HepG2 (cell line): Measurements from ENCODE around the gene RDH13. TPM values are rescaled to one million over a fixed set of nuclear protein-coding genes. Genes with fewer than 3 reads are reported as not detected.

Experiments used
- DR1 ChIP-seq: sonication (generic); formaldehyde crosslinking; IDR thresholded peaks from 2 replicates; pipeline ENCODE4 v1.8.0; 2021; ENCODE audit warnings: mild to moderate bottlenecking, missing genetic modification reagents, inconsistent platforms
- GZF1 ChIP-seq: sonication (generic); formaldehyde crosslinking; IDR thresholded peaks from 2 replicates; pipeline ENCODE4 v1.5.1; 2020; ENCODE audit warnings: mild to moderate bottlenecking, missing genetic modification reagents
- MED1 ChIP-seq: sonication (generic); formaldehyde crosslinking; IDR thresholded peaks from 2 replicates; pipeline ENCODE4 v1.4.0; 2020; ENCODE audit warnings: missing genetic modification reagents
- PHB2 ChIP-seq: fragments of 450-650 bp; IDR thresholded peaks from 2 replicates; pipeline ENCODE4 v1.6.1; 2018; ENCODE audit not compliant: partially characterized antibody
- TCF7L2 ChIP-seq: IDR thresholded peaks from 2 replicates; pipeline ENCODE4 v1.6.1; 2011; ENCODE audit warnings: mild to moderate bottlenecking, low read depth, low read length, moderate library complexity
- YY1 ChIP-seq: IDR thresholded peaks from 2 replicates; pipeline ENCODE4 v1.6.1; 2011; ENCODE audit warnings: low read length, low read depth, moderate library complexity, mild to moderate bottlenecking; ENCODE audit not compliant: insufficient read depth, insufficient replicate concordance
- ZNF296 ChIP-seq: sonication (generic); formaldehyde crosslinking; conservative IDR thresholded peaks from 2 replicates; pipeline ENCODE4 v1.5.0; 2020; ENCODE audit warnings: mild to moderate bottlenecking, missing genetic modification reagents
- ZNF326 ChIP-seq: sonication (generic); formaldehyde crosslinking; IDR thresholded peaks from 2 replicates; pipeline ENCODE4 v1.4.0; 2020; ENCODE audit warnings: missing genetic modification reagents, borderline replicate concordance
- ZNF776 ChIP-seq: sonication (generic); formaldehyde crosslinking; IDR thresholded peaks from 2 replicates; pipeline ENCODE4 v1.4.0; 2020; ENCODE audit warnings: mild to moderate bottlenecking, missing genetic modification reagents
- ZNF777 ChIP-seq: sonication (generic); formaldehyde crosslinking; IDR thresholded peaks from 2 replicates; pipeline ENCODE4 v1.4.0; 2020; ENCODE audit warnings: missing genetic modification reagents
- ZSCAN22 ChIP-seq: sonication (generic); formaldehyde crosslinking; IDR thresholded peaks from 2 replicates; pipeline ENCODE4 v1.4.0; 2020; ENCODE audit warnings: mild to moderate bottlenecking, missing genetic modification reagents
- polyA plus RNA-seq, 8 experiments: library from polyadenylated mRNA; depleted of rRNA in 3 of 8; stranded (reverse) in 7 of 8; unstranded in 1 of 8; fragments of >200 nt; fragmentation: Illumina TruSeq in 4 of 8; extraction: Trizol in 4 of 8; gene quantifications; 2 replicates each; pipeline versions ENCODE4 v1.2.1 to v1.2.3, GENCODE V29; 2011 to 2016; ENCODE audit warnings: low read depth in 4 of 8, missing spikeins in 1 of 8, mixed read lengths in 1 of 8; ENCODE audit not compliant: insufficient read depth in 1 of 8
- total RNA-seq, 5 experiments: library from RNA; depleted of rRNA; stranded (reverse); fragments of >200 nt; fragmentation: Illumina TruSeq; extraction: Trizol; gene quantifications; 2 replicates each; pipeline ENCODE4 v1.2.3, GENCODE V29; 2016; ENCODE audit warnings: low read depth in 1 of 5
- TF ChIP-seq, protein P1 (sequence below): sonication (generic); formaldehyde crosslinking; IDR thresholded peaks from 2 replicates; pipeline ENCODE4 v1.4.0; 2020; ENCODE audit warnings: missing genetic modification reagents; ENCODE audit errors: not compliant biosample characterization
- TF ChIP-seq, protein P2 (sequence below): sonication (generic); formaldehyde crosslinking; IDR thresholded peaks from 2 replicates; pipeline ENCODE4 v1.4.0; 2020; ENCODE audit warnings: missing genetic modification reagents, borderline replicate concordance
- TF ChIP-seq, protein P3 (sequence below): sonication (generic); formaldehyde crosslinking; IDR thresholded peaks from 2 replicates; pipeline ENCODE4 v1.5.0; 2020; ENCODE audit warnings: mild to moderate bottlenecking, missing genetic modification reagents, borderline replicate concordance
- TF ChIP-seq, protein P4 (sequence below): sonication (generic); formaldehyde crosslinking; IDR thresholded peaks from 2 replicates; pipeline ENCODE4 v1.5.0; 2020; ENCODE audit warnings: missing genetic modification reagents
- TF ChIP-seq, protein P5 (sequence below), 2 experiments: fragments of 450-650 bp in 1 of 2; sonication (generic) in 1 of 2; formaldehyde crosslinking; IDR thresholded peaks; 2 replicates each; pipeline versions ENCODE4 v1.5.0 to v1.8.0; 2020 to 2022; ENCODE audit warnings: mild to moderate bottlenecking in 1 of 2, missing genetic modification reagents in 1 of 2
- TF ChIP-seq, protein P6 (sequence below): sonication (generic); formaldehyde crosslinking; IDR thresholded peaks from 2 replicates; pipeline ENCODE4 v1.9.0; 2021; ENCODE audit warnings: missing genetic modification reagents, mild to moderate bottlenecking, borderline replicate concordance

RDH13 gene
- total and polyA plus RNA-seq, 2 of the 13 experiments (the other 11 are each of a cell fraction or from before 2014, with no cell fraction given): 13.4 to 21.5 TPM

DNA sequence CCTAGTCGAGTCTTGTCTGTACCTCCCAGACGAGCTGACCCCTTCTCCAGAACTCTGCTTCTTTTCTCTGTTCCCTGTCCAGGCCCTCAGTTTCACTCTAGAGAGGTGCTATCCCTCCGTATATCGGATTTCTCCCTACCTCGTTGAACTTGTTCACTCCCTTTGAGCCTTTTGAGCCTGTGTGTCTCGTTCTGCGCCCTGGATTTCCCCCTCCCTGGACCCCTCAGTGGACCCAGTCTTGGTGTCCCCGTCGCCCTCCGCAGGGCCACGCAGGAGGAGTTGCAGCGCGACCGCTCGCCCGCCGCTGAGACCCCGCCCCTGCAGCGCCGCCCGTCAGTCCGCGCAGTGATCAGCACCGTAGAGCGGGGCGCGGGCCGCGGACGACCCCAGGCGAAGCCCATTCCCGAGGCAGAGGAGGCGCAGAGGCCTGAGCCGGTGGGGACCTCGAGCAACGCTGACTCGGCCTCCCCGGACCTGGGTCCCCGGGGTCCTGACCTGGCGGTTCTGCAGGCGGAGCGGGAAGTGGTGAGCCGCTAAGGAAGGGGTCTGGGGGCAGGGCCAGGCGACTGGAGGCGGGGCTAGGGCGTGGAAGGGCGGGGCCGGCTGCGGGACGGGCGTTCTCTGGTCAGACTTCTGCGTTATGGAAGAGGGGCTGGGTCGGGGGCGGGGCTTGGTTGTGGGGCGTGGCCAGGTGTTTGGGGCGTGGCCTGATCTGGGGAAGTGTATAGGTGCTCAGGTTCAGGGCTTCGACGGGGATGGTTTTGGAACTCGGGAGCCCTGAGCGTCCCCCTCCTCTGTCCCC is 18.2 kb upstream of the RDH13 start (continued):
- TF ChIP-seq, protein P1, sequence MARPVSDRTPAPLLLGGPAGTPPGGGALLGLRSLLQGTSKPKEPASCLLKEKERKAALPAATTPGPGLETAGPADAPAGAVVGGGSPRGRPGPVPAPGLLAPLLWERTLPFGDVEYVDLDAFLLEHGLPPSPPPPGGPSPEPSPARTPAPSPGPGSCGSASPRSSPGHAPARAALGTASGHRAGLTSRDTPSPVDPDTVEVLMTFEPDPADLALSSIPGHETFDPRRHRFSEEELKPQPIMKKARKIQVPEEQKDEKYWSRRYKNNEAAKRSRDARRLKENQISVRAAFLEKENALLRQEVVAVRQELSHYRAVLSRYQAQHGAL (CRISPR knock-in tag): no peak
- TF ChIP-seq, protein P2, sequence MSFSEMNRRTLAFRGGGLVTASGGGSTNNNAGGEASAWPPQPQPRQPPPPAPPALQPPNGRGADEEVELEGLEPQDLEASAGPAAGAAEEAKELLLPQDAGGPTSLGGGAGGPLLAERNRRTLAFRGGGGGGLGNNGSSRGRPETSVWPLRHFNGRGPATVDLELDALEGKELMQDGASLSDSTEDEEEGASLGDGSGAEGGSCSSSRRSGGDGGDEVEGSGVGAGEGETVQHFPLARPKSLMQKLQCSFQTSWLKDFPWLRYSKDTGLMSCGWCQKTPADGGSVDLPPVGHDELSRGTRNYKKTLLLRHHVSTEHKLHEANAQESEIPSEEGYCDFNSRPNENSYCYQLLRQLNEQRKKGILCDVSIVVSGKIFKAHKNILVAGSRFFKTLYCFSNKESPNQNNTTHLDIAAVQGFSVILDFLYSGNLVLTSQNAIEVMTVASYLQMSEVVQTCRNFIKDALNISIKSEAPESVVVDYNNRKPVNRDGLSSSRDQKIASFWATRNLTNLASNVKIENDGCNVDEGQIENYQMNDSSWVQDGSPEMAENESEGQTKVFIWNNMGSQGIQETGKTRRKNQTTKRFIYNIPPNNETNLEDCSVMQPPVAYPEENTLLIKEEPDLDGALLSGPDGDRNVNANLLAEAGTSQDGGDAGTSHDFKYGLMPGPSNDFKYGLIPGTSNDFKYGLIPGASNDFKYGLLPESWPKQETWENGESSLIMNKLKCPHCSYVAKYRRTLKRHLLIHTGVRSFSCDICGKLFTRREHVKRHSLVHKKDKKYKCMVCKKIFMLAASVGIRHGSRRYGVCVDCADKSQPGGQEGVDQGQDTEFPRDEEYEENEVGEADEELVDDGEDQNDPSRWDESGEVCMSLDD (CRISPR knock-in tag): no peak
- no peak for TF ChIP-seq ZNF326
- TF ChIP-seq, protein P3, sequence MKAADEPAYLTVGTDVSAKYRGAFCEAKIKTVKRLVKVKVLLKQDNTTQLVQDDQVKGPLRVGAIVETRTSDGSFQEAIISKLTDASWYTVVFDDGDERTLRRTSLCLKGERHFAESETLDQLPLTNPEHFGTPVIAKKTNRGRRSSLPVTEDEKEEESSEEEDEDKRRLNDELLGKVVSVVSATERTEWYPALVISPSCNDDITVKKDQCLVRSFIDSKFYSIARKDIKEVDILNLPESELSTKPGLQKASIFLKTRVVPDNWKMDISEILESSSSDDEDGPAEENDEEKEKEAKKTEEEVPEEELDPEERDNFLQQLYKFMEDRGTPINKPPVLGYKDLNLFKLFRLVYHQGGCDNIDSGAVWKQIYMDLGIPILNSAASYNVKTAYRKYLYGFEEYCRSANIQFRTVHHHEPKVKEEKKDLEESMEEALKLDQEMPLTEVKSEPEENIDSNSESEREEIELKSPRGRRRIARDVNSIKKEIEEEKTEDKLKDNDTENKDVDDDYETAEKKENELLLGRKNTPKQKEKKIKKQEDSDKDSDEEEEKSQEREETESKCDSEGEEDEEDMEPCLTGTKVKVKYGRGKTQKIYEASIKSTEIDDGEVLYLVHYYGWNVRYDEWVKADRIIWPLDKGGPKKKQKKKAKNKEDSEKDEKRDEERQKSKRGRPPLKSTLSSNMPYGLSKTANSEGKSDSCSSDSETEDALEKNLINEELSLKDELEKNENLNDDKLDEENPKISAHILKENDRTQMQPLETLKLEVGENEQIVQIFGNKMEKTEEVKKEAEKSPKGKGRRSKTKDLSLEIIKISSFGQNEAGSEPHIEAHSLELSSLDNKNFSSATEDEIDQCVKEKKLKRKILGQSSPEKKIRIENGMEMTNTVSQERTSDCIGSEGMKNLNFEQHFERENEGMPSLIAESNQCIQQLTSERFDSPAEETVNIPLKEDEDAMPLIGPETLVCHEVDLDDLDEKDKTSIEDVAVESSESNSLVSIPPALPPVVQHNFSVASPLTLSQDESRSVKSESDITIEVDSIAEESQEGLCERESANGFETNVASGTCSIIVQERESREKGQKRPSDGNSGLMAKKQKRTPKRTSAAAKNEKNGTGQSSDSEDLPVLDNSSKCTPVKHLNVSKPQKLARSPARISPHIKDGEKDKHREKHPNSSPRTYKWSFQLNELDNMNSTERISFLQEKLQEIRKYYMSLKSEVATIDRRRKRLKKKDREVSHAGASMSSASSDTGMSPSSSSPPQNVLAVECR (CRISPR knock-in tag): no peak
- TF ChIP-seq GZF1 (CRISPR knock-in tag): no peak
- no peak for TF ChIP-seq TCF7L2
- TF ChIP-seq, protein P4, sequence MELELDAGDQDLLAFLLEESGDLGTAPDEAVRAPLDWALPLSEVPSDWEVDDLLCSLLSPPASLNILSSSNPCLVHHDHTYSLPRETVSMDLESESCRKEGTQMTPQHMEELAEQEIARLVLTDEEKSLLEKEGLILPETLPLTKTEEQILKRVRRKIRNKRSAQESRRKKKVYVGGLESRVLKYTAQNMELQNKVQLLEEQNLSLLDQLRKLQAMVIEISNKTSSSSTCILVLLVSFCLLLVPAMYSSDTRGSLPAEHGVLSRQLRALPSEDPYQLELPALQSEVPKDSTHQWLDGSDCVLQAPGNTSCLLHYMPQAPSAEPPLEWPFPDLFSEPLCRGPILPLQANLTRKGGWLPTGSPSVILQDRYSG (CRISPR knock-in tag): 0 out of 2 replicates have a peak, but pooled peaks have one; percentile 4
- TF ChIP-seq, protein P5, sequence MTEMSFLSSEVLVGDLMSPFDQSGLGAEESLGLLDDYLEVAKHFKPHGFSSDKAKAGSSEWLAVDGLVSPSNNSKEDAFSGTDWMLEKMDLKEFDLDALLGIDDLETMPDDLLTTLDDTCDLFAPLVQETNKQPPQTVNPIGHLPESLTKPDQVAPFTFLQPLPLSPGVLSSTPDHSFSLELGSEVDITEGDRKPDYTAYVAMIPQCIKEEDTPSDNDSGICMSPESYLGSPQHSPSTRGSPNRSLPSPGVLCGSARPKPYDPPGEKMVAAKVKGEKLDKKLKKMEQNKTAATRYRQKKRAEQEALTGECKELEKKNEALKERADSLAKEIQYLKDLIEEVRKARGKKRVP (CRISPR knock-in tag; IDR thresholded peaks at IDR 0.05): no peak
- no peak for TF ChIP-seq ZNF776 (CRISPR knock-in tag)
- TF ChIP-seq MED1 (CRISPR knock-in tag): no peak
- TF ChIP-seq YY1: no peak
- TF ChIP-seq ZSCAN22 (CRISPR knock-in tag): no peak
- TF ChIP-seq ZNF296 (CRISPR knock-in tag): no peak
- TF ChIP-seq DR1: 0 out of 2 replicates have a peak, but pooled peaks have one; percentile 18
- TF ChIP-seq, protein P6, sequence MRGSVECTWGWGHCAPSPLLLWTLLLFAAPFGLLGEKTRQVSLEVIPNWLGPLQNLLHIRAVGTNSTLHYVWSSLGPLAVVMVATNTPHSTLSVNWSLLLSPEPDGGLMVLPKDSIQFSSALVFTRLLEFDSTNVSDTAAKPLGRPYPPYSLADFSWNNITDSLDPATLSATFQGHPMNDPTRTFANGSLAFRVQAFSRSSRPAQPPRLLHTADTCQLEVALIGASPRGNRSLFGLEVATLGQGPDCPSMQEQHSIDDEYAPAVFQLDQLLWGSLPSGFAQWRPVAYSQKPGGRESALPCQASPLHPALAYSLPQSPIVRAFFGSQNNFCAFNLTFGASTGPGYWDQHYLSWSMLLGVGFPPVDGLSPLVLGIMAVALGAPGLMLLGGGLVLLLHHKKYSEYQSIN: no peak
- no peak for TF ChIP-seq PHB2
- TF ChIP-seq ZNF777 (CRISPR knock-in tag): peak; percentile 45; the same call in 1 of the 2 replicates
